ENCODE data around the gene HPS4.
A peak's percentile ranks its signal among the peaks of the same experiment; 100 is the strongest.

The HPS4 gene

DNA sequence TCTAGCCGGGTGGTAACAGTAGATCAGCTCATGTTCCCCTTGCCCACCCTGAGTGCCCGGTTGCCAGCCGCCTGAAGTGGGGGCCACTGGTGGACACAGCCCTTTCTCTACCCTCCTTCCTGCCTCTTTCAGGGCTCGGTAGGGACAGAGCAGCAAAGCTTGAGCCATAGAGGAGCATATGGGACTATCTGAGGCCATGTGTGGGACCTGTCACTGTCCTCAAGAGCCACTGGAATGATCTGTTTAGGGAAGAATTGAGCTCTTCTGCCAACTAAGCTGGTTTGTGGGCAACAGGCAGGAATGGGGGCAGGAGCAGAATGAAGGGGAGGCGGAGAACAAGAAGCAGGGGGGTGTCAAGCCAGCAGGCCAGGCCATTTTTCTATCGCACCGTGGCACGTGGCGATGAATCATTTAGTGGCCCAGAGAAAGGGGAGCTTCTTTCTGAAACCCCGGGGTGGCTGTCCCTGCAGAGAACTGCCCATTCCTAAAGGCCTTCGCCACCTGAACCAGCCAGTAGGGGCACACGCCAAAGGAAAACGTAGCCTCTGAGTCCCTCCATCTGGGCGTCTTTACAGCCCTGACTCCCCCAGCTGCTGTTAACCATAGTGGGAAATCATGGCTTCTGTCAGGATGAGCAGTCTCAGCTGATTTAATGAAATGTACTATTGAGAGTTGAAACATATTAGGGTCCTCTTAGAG is 45.7 kb downstream of the HPS4 start:
- Mint-ChIP-seq H3K9me3 (no peaks in the 10 kb centered on the region), H3K27me3 (no peaks in the 10 kb centered on the region), H3K4me3 (no peak overlapping the region), H3K27ac (peak overlapping the region; percentile 63), H3K4me1 (peaks cover 31% of the 10 kb centered on the region), H3K36me3 (peaks cover 24% of the 10 kb centered on the region)
- CTCF ChIA-PET: interaction anchor here (1.0 to 2.0 kb wide), 2 partner anchors 23 to 41 kb away, joined by 4 to 8 read pairs; no protein-coding TSS in a partner anchor
- no peak for DNase-seq

DNA sequence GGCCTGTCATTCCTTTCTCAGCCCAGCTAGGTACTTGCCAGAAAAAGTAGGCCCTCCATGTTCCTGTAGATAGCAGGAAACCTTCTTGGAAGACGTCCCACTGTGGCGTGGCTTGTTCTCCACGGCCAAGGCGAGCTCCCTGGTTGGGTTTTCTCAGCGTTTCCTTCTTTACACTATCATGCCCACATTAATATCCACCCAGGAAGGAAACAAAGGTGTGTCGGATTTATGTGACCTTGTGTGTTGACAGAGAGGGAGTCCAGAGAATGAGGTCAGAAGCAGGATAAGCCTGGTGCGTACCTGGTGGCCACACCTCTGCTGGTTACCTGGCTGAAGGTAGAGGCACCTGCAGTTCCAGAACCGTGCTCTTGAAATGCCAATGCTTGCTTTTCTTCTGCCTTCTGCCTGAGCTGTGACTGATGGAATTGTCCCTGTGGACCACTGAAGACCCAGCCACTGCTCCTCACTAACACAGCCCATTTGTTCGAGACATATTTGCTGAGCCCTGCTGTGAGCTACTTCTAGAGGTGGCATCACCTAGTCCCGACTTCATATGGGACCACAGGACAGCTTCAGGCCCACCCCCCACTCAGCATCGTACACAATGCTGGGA is 46.6 kb downstream of the HPS4 start:
- H3K36me3 Mint-ChIP-seq: peaks cover 24% of the 10 kb centered on the region
- CTCF ChIA-PET: interaction anchor here (2.0 kb wide), 1 partner anchor 24 kb away, joined by 8 read pairs; no protein-coding TSS in a partner anchor
- DNase-seq: no peak
- no peak overlapping the region for H3K4me3 Mint-ChIP-seq
- H3K27ac Mint-ChIP-seq: no peak overlapping the region
- H3K27me3 Mint-ChIP-seq: no peaks in the 10 kb centered on the region
- no peaks in the 10 kb centered on the region for H3K9me3 Mint-ChIP-seq
- H3K4me1 Mint-ChIP-seq: peaks cover 37% of the 10 kb centered on the region

GRCh38 chr22:26435327-26436093 is 48.1 kb downstream of the HPS4 start:
- Mint-ChIP-seq H3K36me3 (peaks cover 26% of the 10 kb centered on the region), H3K27me3 (no peaks in the 10 kb centered on the region), H3K4me1 (peaks cover 52% of the 10 kb centered on the region), H3K4me3 (no peak overlapping the region), H3K9me3 (no peaks in the 10 kb centered on the region), H3K27ac (no peak overlapping the region)
- DNase-seq: no peak
- CTCF ChIA-PET: interaction anchor here (1.1 to 1.5 kb wide), 2 partner anchors 11 to 16 kb away, joined by 3 to 4 read pairs; no protein-coding TSS in a partner anchor

DNA sequence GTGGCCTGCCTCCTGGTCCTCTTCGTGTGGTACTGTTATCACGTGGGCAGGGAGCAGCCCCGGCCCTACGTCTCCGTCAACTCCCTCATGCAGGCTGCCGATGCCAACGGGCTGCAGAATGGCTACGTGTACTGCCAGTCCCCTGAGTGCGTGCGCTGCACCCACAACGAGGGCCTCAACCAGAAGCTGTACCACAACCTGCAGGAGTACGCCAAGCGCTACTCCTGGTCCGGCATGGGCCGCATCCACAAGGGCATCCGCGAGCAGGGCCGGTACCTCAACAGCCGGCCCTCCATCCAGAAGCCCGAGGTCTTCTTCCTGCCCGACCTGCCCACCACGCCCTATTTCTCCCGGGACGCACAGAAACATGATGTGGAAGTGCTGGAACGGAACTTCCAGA is 49.8 kb downstream of the HPS4 start:
- no peak for DNase-seq
- CTCF ChIA-PET: no interaction called here
- no peak overlapping the region for H3K27ac Mint-ChIP-seq
- no peak overlapping the region for H3K4me3 Mint-ChIP-seq
- no peaks in the 10 kb centered on the region for H3K27me3 Mint-ChIP-seq
- peaks cover 60% of the 10 kb centered on the region for H3K4me1 Mint-ChIP-seq
- no peaks in the 10 kb centered on the region for H3K9me3 Mint-ChIP-seq
- peaks cover 26% of the 10 kb centered on the region for H3K36me3 Mint-ChIP-seq

DNA sequence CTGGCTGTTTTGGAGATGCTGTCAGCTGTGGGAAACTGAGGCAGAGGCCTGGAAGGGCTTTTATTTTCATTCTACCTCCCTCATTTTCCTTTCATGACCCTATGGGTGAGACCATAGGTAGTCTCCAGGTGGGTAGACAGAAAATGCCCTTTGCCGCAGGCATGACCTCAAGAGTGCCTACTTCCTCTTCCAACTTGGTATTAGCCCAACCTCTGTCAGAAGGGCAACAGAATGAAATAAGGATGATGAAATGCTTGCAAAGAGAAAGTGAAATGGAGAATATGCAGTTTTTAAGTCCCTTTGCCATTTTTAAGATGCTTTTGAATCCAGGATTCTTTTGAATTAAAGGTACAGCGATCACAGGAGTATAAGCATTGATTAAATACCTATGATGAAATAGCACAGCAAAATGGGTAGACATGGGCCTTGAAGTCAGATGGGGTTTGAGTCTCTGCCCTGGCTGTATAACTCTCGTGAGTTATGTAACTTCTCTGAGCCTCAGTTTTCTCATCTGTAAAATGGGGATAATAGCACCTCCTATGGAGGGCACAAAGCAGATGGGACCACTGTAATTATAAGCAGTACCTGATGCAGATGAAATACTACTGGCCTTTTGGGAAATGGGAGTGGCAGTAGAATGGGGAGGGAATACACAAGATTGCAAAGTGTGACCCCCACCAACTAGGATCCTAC is 50.8 kb downstream of the HPS4 start:
- CTCF ChIA-PET: no interaction called here
- no peak for DNase-seq
- H3K36me3 Mint-ChIP-seq: peaks cover 27% of the 10 kb centered on the region
- H3K27ac Mint-ChIP-seq: peak overlapping the region; percentile 24
- no peaks in the 10 kb centered on the region for H3K9me3 Mint-ChIP-seq
- peaks cover 70% of the 10 kb centered on the region for H3K4me1 Mint-ChIP-seq
- no peak overlapping the region for H3K4me3 Mint-ChIP-seq
- no peaks in the 10 kb centered on the region for H3K27me3 Mint-ChIP-seq

DNA sequence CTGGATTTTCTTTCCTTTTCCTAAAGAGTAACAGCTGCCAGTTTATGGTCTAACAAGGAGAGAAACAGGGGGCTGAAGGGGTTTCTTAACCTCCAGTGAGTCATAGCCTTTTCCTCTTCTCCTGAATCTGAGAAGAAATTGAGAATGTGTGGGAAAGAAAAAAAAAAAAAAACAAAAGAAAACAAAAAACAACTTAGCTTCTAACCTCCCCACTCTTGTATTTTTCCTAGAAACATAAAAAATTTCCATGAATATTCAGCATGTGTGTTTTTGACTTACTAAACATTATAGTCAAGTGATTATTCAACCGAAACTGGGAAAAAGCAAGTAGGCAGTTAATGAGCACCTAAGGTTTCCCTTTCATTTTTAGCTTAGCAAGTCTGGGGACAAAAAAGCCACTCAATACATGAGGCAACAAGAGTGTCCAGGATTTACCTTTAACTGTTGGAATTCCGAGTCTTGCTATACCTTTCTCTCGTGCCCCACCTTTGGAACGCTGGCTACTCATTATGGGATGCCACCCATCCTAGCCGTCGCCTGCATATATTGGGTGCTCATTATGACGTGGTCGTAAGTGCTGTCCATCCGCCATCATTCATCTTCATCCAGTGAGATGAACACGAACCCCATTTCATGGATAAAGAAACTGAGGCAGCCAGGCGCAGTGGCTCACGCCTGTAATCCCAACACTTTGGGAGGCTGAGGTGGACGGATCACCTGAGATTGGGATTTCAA is 52.2 kb downstream of the HPS4 start:
- Mint-ChIP-seq H3K9me3 (no peaks in the 10 kb centered on the region), H3K27ac (peak overlapping the region; percentile 81), H3K4me3 (peak overlapping the region; percentile 84), H3K36me3 (peaks cover 23% of the 10 kb centered on the region), H3K4me1 (peaks cover 71% of the 10 kb centered on the region), H3K27me3 (peaks cover 7% of the 10 kb centered on the region)
- DNase-seq: no peak
- CTCF ChIA-PET: interaction anchor here (0.8 to 2.7 kb wide), 6 partner anchors 10 to 234 kb away, joined by 3 to 13 read pairs (median 3); no protein-coding TSS in a partner anchor

DNA sequence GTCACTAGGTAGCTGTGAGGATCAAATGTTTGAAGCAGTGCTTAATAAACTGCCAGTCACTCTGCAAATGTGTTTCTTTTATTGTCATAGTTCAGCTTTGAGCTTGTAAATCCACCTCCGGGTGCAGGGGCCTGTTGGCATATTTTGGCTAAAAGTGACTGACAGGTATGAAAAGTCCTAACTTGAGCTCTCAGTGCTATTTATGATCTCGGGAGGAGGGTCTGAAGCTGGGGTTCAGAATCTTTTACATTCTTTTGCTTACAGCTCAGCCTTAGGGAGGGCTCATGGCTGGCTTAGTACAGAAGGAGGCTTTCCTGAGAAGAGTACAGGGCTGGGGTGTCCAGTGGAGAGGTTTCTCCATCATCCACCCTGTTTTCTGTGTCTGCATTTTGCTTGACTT is 53.0 kb downstream of the HPS4 start:
- H3K9me3 Mint-ChIP-seq: no peaks in the 10 kb centered on the region
- H3K4me3 Mint-ChIP-seq: peak overlapping the region; percentile 84
- peaks cover 62% of the 10 kb centered on the region for H3K4me1 Mint-ChIP-seq
- peaks cover 17% of the 10 kb centered on the region for H3K36me3 Mint-ChIP-seq
- H3K27me3 Mint-ChIP-seq: peaks cover 14% of the 10 kb centered on the region
- H3K27ac Mint-ChIP-seq: peak overlapping the region; percentile 81
- CTCF ChIA-PET: interaction anchor here (0.8 to 2.7 kb wide), 6 partner anchors 10 to 235 kb away, joined by 3 to 13 read pairs (median 4); no protein-coding TSS in a partner anchor
- DNase-seq: no peak

- H3K36me3 Mint-ChIP-seq: peaks cover 11% of the 10 kb centered on the region
- no peaks in the 10 kb centered on the region for H3K9me3 Mint-ChIP-seq
- peak overlapping the region; percentile 81 for H3K27ac Mint-ChIP-seq
- peak overlapping the region; percentile 84 for H3K4me3 Mint-ChIP-seq
- CTCF ChIA-PET: interaction anchor here (0.7 to 2.7 kb wide), 3 partner anchors 31 to 243 kb away, joined by 3 to 13 read pairs (median 4); no protein-coding TSS in a partner anchor
- peaks cover 17% of the 10 kb centered on the region for H3K27me3 Mint-ChIP-seq
- H3K4me1 Mint-ChIP-seq: peaks cover 54% of the 10 kb centered on the region
- DNase-seq: peak; percentile 34
Observed at GRCh38 chr22:26429458-26430286, 53.9 kb downstream of the HPS4 start.

DNA sequence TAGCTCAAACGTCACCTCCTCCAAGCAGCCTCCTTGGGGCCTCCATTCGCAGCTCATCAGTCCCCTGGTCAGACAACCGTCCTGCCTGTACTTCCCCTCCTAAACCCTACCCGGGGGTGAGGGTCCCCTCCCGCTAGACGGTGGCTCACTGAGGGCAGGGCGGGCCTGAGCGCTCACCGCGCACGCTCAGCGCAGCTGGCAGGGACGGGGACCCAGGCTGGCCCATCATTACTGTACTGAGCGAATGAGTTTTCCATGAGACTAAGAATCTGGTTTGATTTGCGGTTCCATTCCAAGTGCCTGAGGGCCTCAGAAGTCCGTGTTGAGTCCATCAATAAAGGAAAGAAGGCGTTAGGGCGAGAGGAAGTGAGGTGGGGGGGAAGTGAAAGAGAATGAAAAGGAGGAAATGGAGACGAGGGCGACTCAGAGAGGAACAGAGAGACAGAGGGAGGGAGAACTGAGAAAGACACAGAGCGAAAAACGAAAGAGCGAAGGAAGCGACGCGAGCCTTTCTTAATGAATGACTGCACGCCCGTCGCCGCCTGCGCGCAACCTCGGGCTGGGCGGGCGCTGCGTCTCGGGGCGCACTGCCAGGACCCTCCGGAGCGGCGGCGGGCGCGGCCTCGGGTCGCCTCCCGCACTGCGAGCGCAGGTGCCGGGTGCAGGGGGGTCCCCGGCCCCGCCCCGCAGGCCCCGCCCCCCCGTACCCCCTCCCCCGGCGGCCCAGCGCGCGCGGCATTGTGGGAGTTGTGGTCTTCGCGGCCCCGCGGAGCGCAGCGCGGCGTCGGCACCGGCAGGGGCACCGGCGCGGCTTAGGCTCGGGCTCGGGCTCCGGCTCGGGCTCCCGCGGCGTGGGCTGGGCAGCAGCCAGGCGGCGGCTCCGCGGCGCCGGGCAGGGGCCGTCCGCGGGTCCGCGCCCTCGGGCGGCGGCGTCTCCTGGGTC is 54.8 kb downstream of the HPS4 start, which contains the start of gene ASPHD2:
Gene ASPHD2 (plus strand): TSS at position 746 of the 943 bp plus-strand sequence. CDS start 4,356 bp downstream, outside the sequence.
- CTCF ChIA-PET: interaction anchor here (1.2 to 2.7 kb wide), 2 partner anchors 32 to 237 kb away, joined by 4 to 13 read pairs; no protein-coding TSS in a partner anchor

GRCh38 chr22:26426924-26427323 is 56.7 kb downstream of the HPS4 start:
- DNase-seq: no peak
- H3K9me3 Mint-ChIP-seq: peaks cover 11% of the 10 kb centered on the region
- H3K27ac Mint-ChIP-seq: peak overlapping the region; percentile 91
- H3K27me3 Mint-ChIP-seq: peaks cover 34% of the 10 kb centered on the region
- peaks cover 41% of the 10 kb centered on the region for H3K4me1 Mint-ChIP-seq
- CTCF ChIA-PET: no interaction called here
- H3K36me3 Mint-ChIP-seq: peaks cover 4% of the 10 kb centered on the region
- H3K4me3 Mint-ChIP-seq: peak overlapping the region; percentile 61

More for the DNA sequence above, 54.8 kb downstream of the HPS4 start, which contains the start of gene ASPHD2:
- Mint-ChIP-seq H3K36me3 (peaks cover 6% of the 10 kb centered on the region), H3K27ac (peak within 1 kb of the TSS; percentile 95), H3K9me3 (no peaks in the 10 kb centered on the region), H3K4me3 (peak within 1 kb of the TSS; percentile 85), H3K4me1 (peaks cover 54% of the 10 kb centered on the region), H3K27me3 (peaks cover 22% of the 10 kb centered on the region)
- DNase-seq: peak; percentile 84

DNA sequence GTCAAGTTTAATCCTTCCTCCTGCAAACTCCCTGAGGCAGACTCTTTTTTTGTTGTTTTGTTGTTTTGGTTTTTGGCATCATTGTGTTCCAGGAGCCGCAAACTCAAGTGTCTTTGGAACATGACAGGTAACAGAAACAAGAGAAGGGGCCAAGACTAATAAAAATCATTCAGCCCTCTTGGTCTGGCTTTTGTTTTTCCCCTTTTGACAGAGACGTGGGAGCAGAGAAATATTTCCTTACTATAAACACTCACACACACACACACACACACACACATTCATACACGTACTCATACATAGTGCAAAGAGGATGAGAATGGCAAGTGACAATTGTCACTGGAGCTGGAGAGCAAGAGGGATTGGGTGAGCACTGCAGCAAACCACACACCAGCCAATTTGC is 65.0 kb downstream of the HPS4 start:
- Mint-ChIP-seq H3K4me3 (no peak overlapping the region), H3K27ac (no peak overlapping the region), H3K36me3 (no peaks in the 10 kb centered on the region), H3K9me3 (peaks cover 9% of the 10 kb centered on the region), H3K4me1 (no peaks in the 10 kb centered on the region), H3K27me3 (peaks cover 47% of the 10 kb centered on the region)
- CTCF ChIA-PET: interaction anchor here (1.4 kb wide), 1 partner anchor 8 kb away, joined by 4 read pairs; no protein-coding TSS in a partner anchor
- DNase-seq: no peak
